K562 (cell line): ENCODE data around the gene YBEY. TPM values are rescaled to one million over a fixed set of nuclear protein-coding genes. Genes with fewer than 3 reads are reported as not detected.
A peak's percentile ranks its signal among the peaks of the same experiment; 100 is the strongest.

Source experiments
- CAMTA2 ChIP-seq: fragments of 250-450 bp; sonication (Bioruptor Pico); conservative IDR thresholded peaks from 2 replicates; pipeline ENCODE4 v1.5.1; 2022
- HNRNPUL1 ChIP-seq: fragments of 200-400 bp; formaldehyde crosslinking; IDR thresholded peaks from 2 replicates; pipeline ENCODE4 v1.6.1; 2017; ENCODE audit warnings: low read length
- KAT7 ChIP-seq: sonication (generic); formaldehyde crosslinking; IDR thresholded peaks from 2 replicates; pipeline ENCODE4 v1.8.0; 2022; ENCODE audit warnings: missing genetic modification reagents, mild to moderate bottlenecking, borderline replicate concordance
- MYBL2 ChIP-seq, 2 experiments: fragments of 450-650 bp in 1 of 2; sonication (generic) in 1 of 2; formaldehyde crosslinking in 1 of 2; IDR thresholded peaks; 2 replicates each; pipeline versions ENCODE4 v1.6.1 to v1.8.1; 2017 to 2022; ENCODE audit warnings: borderline replicate concordance in 1 of 2, inconsistent platforms in 1 of 2, low read depth in 1 of 2, mild to moderate bottlenecking in 1 of 2, missing genetic modification reagents in 1 of 2, moderate library complexity in 1 of 2
- NCOA2 ChIP-seq, 2 experiments: fragments of 450-650 bp; IDR thresholded peaks; 2 replicates each; pipeline ENCODE4 v1.6.1; 2018; ENCODE audit warnings: mild to moderate bottlenecking in 2 of 2, moderate library complexity in 1 of 2; ENCODE audit not compliant: partially characterized antibody in 2 of 2
- PRDM10 ChIP-seq: fragments of 450-650 bp; IDR thresholded peaks from 2 replicates; pipeline ENCODE4 v1.6.1; 2018; ENCODE audit not compliant: partially characterized antibody
- RBM22 ChIP-seq: fragments of 200-400 bp; formaldehyde crosslinking; IDR thresholded peaks from 2 replicates; pipeline ENCODE4 v1.6.1; 2018; ENCODE audit warnings: low read length, low read depth; ENCODE audit not compliant: poor library complexity, severe bottlenecking
- SFPQ ChIP-seq: fragments of 200-400 bp; formaldehyde crosslinking; IDR thresholded peaks from 2 replicates; pipeline ENCODE4 v1.6.1; 2017; ENCODE audit warnings: mild to moderate bottlenecking, low read depth, low read length, moderate library complexity
- SP1 ChIP-seq: sonication (generic); formaldehyde crosslinking; IDR thresholded peaks from 2 replicates; pipeline ENCODE4 v1.8.1; 2022; ENCODE audit warnings: mild to moderate bottlenecking, missing genetic modification reagents
- TEAD2 ChIP-seq: fragments of 450-650 bp; IDR thresholded peaks from 2 replicates; pipeline ENCODE4 v1.6.1; 2016; ENCODE audit warnings: missing genetic modification characterization, control low read depth, missing compliant biosample characterization
- TRIM24 ChIP-seq, 2 experiments: fragments of 450-650 bp; IDR thresholded peaks; 2 replicates each; pipeline ENCODE4 v1.6.1; 2016
- ZNF280B ChIP-seq: fragments of 250-450 bp; sonication (Bioruptor Pico); IDR thresholded peaks from 2 replicates; pipeline ENCODE4 v1.5.1; 2021; ENCODE audit warnings: mild to moderate bottlenecking
- ZNF398 ChIP-seq: fragments of 250-450 bp; sonication (Bioruptor Pico); IDR thresholded peaks from 2 replicates; pipeline ENCODE4 v1.8.0; 2021; ENCODE audit warnings: moderate library complexity, mild to moderate bottlenecking, inconsistent platforms
- polyA plus RNA-seq, 8 experiments: library from polyadenylated mRNA; depleted of rRNA in 4 of 8; stranded (reverse) in 5 of 8; unstranded in 3 of 8; fragments of >200 nt; fragmentation: Nextera tagmentation in 2 of 8; fragmentation: Illumina TruSeq in 1 of 8; extraction: Ambion mirVana in 2 of 8; extraction: Trizol in 1 of 8; gene quantifications; 2 replicates each; pipeline versions ENCODE4 v1.2.1 to v1.2.3, GENCODE V29; 2011 to 2014; ENCODE audit warnings: inconsistent platforms in 1 of 8, missing spikeins in 1 of 8
- total RNA-seq, 7 experiments: library from RNA; depleted of rRNA in 6 of 7; stranded (reverse); fragments of >200 nt in 6 of 7; fragmentation: Illumina TruSeq in 2 of 7; extraction: Trizol in 2 of 7; gene quantifications; 2 replicates each; pipeline versions ENCODE4 v1.2.1 to v1.2.3, GENCODE V29; 2011 to 2021; ENCODE audit warnings: low replicate concordance in 1 of 7
- TF ChIP-seq, protein P1 (sequence below): fragments of 450-650 bp; IDR thresholded peaks from 2 replicates; pipeline ENCODE4 v1.7.0; 2016; ENCODE audit warnings: borderline replicate concordance

Gene YBEY
- total and polyA plus RNA-seq, 9 of the 15 experiments (the other 6 are each of a cell fraction or from before 2014, with no cell fraction given), result 6.4 to 28.0 (median 12.4) TPM

DNA sequence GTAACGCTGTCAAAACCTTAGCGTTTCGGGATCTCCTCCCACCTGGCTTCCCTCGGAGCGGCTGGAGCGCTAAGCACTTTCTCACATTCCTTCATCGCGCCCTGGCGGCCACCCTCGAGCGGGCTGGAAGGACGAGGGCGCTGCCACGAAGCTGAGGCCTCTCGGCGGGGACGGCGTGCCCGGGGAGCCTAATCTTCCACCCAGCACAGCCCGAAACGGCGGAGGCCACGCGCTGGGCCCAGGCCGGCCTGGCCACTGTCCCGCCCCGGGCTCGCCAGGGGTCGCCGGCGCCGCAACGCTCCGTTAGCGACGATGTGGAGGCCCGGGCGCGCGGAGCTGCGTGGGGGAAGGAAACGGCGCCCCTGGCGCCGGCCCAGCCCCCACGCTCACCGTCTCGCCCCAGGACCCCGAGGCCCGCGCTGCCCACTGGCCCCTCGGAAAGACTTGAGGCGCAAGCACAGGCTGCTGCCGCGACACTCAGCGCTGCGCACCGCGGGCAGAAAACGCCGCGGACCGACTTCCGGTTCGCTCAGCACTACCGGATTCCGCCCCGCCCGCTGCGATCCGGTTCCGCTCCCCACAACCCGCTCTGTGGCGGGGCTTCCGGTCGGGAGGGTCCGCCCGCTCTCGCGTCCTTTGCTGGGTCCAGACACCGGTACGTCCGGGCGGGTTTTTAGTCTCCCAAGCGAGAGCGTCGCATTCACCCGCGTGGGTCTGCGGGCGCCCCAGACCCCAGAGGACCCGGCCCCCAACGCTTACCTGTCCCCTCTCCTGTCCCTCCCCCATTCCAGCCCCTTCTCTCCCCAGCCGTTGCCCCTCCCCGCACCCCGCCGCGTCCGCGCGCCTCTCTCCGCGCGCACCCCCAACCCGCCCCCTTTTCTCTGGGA, at the start of gene YBEY (continued):
- TF ChIP-seq, protein P1, sequence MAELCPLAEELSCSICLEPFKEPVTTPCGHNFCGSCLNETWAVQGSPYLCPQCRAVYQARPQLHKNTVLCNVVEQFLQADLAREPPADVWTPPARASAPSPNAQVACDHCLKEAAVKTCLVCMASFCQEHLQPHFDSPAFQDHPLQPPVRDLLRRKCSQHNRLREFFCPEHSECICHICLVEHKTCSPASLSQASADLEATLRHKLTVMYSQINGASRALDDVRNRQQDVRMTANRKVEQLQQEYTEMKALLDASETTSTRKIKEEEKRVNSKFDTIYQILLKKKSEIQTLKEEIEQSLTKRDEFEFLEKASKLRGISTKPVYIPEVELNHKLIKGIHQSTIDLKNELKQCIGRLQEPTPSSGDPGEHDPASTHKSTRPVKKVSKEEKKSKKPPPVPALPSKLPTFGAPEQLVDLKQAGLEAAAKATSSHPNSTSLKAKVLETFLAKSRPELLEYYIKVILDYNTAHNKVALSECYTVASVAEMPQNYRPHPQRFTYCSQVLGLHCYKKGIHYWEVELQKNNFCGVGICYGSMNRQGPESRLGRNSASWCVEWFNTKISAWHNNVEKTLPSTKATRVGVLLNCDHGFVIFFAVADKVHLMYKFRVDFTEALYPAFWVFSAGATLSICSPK, result no peak
- TF ChIP-seq NCOA2 (IDR thresholded peaks at IDR 0.05; ENCODE audit: partially characterized antibody in 2 of 2) (no peak), TRIM24 (IDR thresholded peaks at IDR 0.05) (peak in 1 of 2 experiments; percentile 97; a peak in 2 of 4 replicates), TEAD2 (tag) (0 out of 2 replicates have a peak, but pooled peaks have one; percentile 18), PRDM10 (peak; percentile 5), ZNF398 (CRISPR knock-in tag) (no peak), RBM22 (no peak), KAT7 (CRISPR knock-in tag) (0 out of 2 replicates have a peak, but pooled peaks have one; percentile 52), ZNF280B (CRISPR knock-in tag) (no peak), SFPQ (no peak), SP1 (peak; percentile 87), CAMTA2 (CRISPR knock-in tag) (peak; percentile 94), MYBL2 (IDR thresholded peaks at IDR 0.05; ENCODE audit: low read depth) (no peak), MYBL2 (CRISPR knock-in tag; IDR thresholded peaks at IDR 0.05; ENCODE audit: borderline replicate concordance) (no peak), HNRNPUL1 (no peak)
